Measurements from ENCODE around the gene SLC29A3.

The SLC29A3 gene

DNA sequence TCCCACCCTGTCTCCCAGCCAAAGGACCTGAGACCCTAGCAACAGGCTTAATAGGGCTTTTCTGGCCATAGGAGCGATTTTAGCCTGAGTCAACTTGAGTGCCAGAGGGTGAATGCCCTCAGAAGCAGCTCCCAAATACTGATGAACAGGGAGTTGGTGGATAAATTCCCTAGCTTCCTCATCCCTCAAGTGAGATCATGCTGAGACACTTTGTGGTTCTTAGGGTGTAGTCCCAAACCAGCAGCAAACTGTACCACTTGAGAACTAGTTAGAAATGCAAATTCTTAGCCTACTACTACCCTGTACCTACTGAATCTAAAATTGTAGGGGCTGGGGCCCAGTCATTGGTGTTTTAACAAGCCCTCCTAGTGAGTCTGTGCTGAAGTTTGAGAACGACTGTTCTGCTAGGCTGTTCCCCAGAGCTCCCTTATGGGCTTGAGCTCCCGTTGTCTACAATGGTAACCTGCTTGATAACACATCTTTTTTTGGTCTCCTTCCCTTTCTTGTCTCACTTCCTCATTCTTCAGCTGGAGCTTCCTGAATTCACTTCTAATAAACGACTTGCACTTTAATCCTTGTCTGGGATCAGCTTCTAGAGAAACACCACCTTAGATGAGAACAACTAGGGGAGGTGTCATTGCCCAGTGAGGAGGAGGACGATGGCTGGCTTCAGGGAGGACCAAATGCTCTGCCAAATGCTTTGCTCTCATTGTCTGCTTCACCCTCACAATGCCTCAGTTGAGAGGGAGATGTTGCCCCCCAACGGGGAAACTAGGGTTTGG is 59.5 kb downstream of the SLC29A3 start:
- DNase-seq (ENCODE audit: low spot score): no peak
- WGBS, 2 donors (ENCODE audit: extremely low coverage in 2 of 2, insufficient read length in 2 of 2, insufficient replicate concordance in 1 of 2): no CpG with 5 or more reads among the region's 6 CpGs
- no peak overlapping the region for H4K91ac ChIP-seq (ENCODE audit: low read depth, low read length, poor library complexity)

DNA sequence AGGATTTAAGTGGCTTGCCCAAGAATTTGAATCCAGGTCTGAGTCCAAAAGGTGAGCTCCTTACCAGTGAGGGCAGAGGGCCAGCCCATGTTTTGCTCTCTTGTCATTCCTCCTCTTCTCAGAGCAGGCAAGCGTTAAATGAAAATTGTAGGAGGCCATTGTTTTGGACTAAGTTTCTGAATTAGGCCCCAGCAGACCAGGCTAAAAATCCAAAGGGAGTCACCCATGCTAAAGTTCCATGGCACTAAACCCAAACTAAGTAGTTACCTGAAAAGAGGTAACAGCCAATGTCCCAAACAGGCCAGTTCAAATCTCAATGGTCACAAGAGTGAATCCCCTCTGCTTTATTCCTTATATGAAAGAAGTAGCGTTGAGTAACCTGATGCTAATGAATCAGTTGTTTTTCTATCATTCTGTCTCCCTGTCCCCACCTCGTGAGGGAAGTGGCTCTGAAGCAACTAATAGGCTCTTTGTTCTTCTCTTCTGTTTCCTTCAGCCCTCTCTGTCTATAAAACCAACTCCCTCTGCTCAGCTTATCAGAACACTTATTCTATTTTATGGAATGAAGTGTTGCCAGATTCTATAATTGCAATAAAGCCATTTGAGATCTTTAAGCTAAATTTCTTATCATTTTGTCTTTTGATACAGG is 60.2 kb downstream of the SLC29A3 start:
- H4K8ac ChIP-seq (ENCODE audit: low read depth, low read length): no peak overlapping the region
- H2BK5ac ChIP-seq (ENCODE audit: low read length): no peak overlapping the region
- H3K4ac ChIP-seq (ENCODE audit: low read length): no peak overlapping the region
- H3K9ac ChIP-seq (ENCODE audit: low read depth, low read length, poor library complexity): no peak overlapping the region
- H2BK12ac ChIP-seq (ENCODE audit: low read length): no peak overlapping the region
- no peak overlapping the region for H4K91ac ChIP-seq (ENCODE audit: low read depth, low read length, poor library complexity)
- H3K14ac ChIP-seq (ENCODE audit: low read length): no peak overlapping the region
- H3K4me3 ChIP-seq (ENCODE audit: low read length in 2 of 2): no peak overlapping the region
- no CpG with 5 or more reads among the region's 3 CpGs for WGBS, 2 donors (ENCODE audit: extremely low coverage in 2 of 2, insufficient read length in 2 of 2, insufficient replicate concordance in 1 of 2)
- H3K4me2 ChIP-seq (ENCODE audit: insufficient read depth, low read length, poor library complexity, severe bottlenecking): no peak overlapping the region
- H3K36me3 ChIP-seq (replicated peaks in 1 of 2; ENCODE audit: control insufficient read depth in 2 of 2, insufficient read depth in 2 of 2, low read length in 2 of 2): no peaks in the 10 kb centered on the region
- no peak overlapping the region for H3K23ac ChIP-seq (ENCODE audit: low read depth, low read length, poor library complexity)
- no peak overlapping the region for H3K18ac ChIP-seq (ENCODE audit: low read length)
- H3K27me3 ChIP-seq (ENCODE audit: control insufficient read depth in 3 of 3, insufficient read depth in 3 of 3, low read depth in 1 of 3, low read length in 3 of 3): peaks cover 0 to 48% (median 0%) of the 10 kb centered on the region in 3 experiments
- H2BK120ac ChIP-seq (ENCODE audit: low read depth, low read length): no peak overlapping the region
- no peak overlapping the region for H3K27ac ChIP-seq (replicated peaks; ENCODE audit: low read length)
- H3K79me1 ChIP-seq (ENCODE audit: low read depth, low read length): no peaks in the 10 kb centered on the region
- H3K9me3 ChIP-seq (replicated peaks in 1 of 2; ENCODE audit: control insufficient read depth in 2 of 2, insufficient read depth in 1 of 2, low read depth in 1 of 2, low read length in 2 of 2): no peaks in the 10 kb centered on the region
- H2AFZ ChIP-seq (ENCODE audit: low read length): no peak overlapping the region
- DNase-seq (ENCODE audit: low spot score): no peak
- peaks cover 0 to 9% of the 10 kb centered on the region in 2 donors for H3K4me1 ChIP-seq (ENCODE audit: control insufficient read depth in 2 of 2, insufficient read depth in 1 of 2, low read depth in 1 of 2, low read length in 2 of 2)
- no peak overlapping the region for H2BK15ac ChIP-seq (ENCODE audit: low read length)
- no peak overlapping the region for H2AK5ac ChIP-seq (ENCODE audit: low read depth, low read length)

More for the DNA sequence above, 59.5 kb downstream of the SLC29A3 start:
- Histone ChIP-seq H3K23ac (ENCODE audit: low read depth, low read length, poor library complexity) (no peak overlapping the region), H3K18ac (ENCODE audit: low read length) (no peak overlapping the region), H3K27ac (replicated peaks; ENCODE audit: low read length) (no peak overlapping the region), H3K79me1 (ENCODE audit: low read depth, low read length) (no peaks in the 10 kb centered on the region), H3K36me3 (replicated peaks in 1 of 2; ENCODE audit: control insufficient read depth in 2 of 2, insufficient read depth in 2 of 2, low read length in 2 of 2) (no peaks in the 10 kb centered on the region), H3K4me3 (ENCODE audit: low read length in 2 of 2) (no peak overlapping the region), H4K8ac (ENCODE audit: low read depth, low read length) (no peak overlapping the region), H3K4me1 (ENCODE audit: control insufficient read depth in 2 of 2, insufficient read depth in 1 of 2, low read depth in 1 of 2, low read length in 2 of 2) (peaks cover 0 to 8% of the 10 kb centered on the region in 2 donors), H2AFZ (ENCODE audit: low read length) (no peak overlapping the region), H2BK120ac (ENCODE audit: low read depth, low read length) (no peak overlapping the region), H2BK15ac (ENCODE audit: low read length) (no peak overlapping the region), H2AK5ac (ENCODE audit: low read depth, low read length) (no peak overlapping the region), H3K27me3 (ENCODE audit: control insufficient read depth in 3 of 3, insufficient read depth in 3 of 3, low read depth in 1 of 3, low read length in 3 of 3) (peaks cover 0 to 55% (median 0%) of the 10 kb centered on the region in 3 experiments), H2BK5ac (ENCODE audit: low read length) (no peak overlapping the region), H2BK12ac (ENCODE audit: low read length) (no peak overlapping the region), H3K4ac (ENCODE audit: low read length) (no peak overlapping the region), H3K4me2 (ENCODE audit: insufficient read depth, low read length, poor library complexity, severe bottlenecking) (no peak overlapping the region), H3K9me3 (replicated peaks in 1 of 2; ENCODE audit: control insufficient read depth in 2 of 2, insufficient read depth in 1 of 2, low read depth in 1 of 2, low read length in 2 of 2) (no peaks in the 10 kb centered on the region), H3K9ac (ENCODE audit: low read depth, low read length, poor library complexity) (no peak overlapping the region), H3K14ac (ENCODE audit: low read length) (no peak overlapping the region)

DNA sequence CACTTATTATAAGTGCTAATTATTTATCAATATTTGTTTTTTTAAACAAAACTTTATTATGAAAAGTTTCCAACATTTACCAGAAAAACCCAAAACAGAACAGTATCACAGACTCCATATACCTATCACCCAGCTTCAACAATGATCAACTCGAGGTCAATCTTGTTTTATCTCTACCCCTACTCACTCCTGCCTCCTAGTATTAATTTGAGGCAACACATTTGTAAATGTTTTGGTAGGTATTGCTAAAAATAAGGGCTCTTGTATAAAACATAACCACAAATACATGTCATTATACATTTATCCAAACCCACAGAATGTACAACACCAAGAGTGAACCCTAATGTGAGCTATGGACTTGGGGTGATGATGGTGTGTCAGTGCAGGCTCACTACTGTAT is 61.8 kb downstream of the SLC29A3 start:
- Histone ChIP-seq H3K4me1 (ENCODE audit: control insufficient read depth in 2 of 2, insufficient read depth in 1 of 2, low read depth in 1 of 2, low read length in 2 of 2) (peaks cover 0 to 10% of the 10 kb centered on the region in 2 donors), H2AK5ac (ENCODE audit: low read depth, low read length) (no peak overlapping the region), H3K4me2 (ENCODE audit: insufficient read depth, low read length, poor library complexity, severe bottlenecking) (no peak overlapping the region), H4K8ac (ENCODE audit: low read depth, low read length) (no peak overlapping the region), H3K14ac (ENCODE audit: low read length) (no peak overlapping the region), H3K27me3 (ENCODE audit: control insufficient read depth in 3 of 3, insufficient read depth in 3 of 3, low read depth in 1 of 3, low read length in 3 of 3) (peaks cover 0 to 41% (median 0%) of the 10 kb centered on the region in 3 experiments), H3K36me3 (replicated peaks in 1 of 2; ENCODE audit: control insufficient read depth in 2 of 2, insufficient read depth in 2 of 2, low read length in 2 of 2) (no peaks in the 10 kb centered on the region), H4K91ac (ENCODE audit: low read depth, low read length, poor library complexity) (no peak overlapping the region), H2BK15ac (ENCODE audit: low read length) (no peak overlapping the region), H2BK120ac (ENCODE audit: low read depth, low read length) (no peak overlapping the region), H2BK5ac (ENCODE audit: low read length) (no peak overlapping the region), H3K9ac (ENCODE audit: low read depth, low read length, poor library complexity) (no peak overlapping the region), H3K9me3 (replicated peaks in 1 of 2; ENCODE audit: control insufficient read depth in 2 of 2, insufficient read depth in 1 of 2, low read depth in 1 of 2, low read length in 2 of 2) (no peaks in the 10 kb centered on the region), H3K18ac (ENCODE audit: low read length) (no peak overlapping the region), H2BK12ac (ENCODE audit: low read length) (no peak overlapping the region), H3K79me1 (ENCODE audit: low read depth, low read length) (no peaks in the 10 kb centered on the region), H3K4ac (ENCODE audit: low read length) (no peak overlapping the region), H3K27ac (replicated peaks; ENCODE audit: low read length) (no peak overlapping the region), H3K23ac (ENCODE audit: low read depth, low read length, poor library complexity) (no peak overlapping the region), H2AFZ (ENCODE audit: low read length) (no peak overlapping the region), H3K4me3 (ENCODE audit: low read length in 2 of 2) (no peak overlapping the region)
- no peak for DNase-seq (ENCODE audit: low spot score)
- WGBS, 2 donors (ENCODE audit: extremely low coverage in 2 of 2, insufficient read length in 2 of 2, insufficient replicate concordance in 1 of 2): no CpG with 5 or more reads among the region's 1 CpG

DNA sequence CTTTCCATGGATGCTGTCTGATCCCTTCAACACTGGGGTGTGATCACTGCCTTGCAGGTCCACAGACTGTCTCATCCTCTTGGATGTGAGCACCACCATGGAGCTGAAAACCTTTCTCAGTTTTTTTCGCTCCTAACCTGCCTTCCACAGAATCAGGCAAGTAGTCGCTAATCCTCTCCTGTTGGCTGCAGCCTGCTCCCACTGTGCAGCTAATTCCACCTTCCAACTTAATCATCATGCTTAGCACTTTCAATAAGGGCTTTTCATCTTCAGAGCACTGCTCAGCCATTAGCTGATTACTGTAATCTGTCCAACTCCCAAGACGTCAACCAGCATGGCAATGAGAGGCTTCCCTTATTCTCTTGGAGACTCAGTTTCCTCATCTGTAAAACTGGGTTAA is 62.6 kb downstream of the SLC29A3 start:
- Histone ChIP-seq H3K27me3 (ENCODE audit: control insufficient read depth in 3 of 3, insufficient read depth in 3 of 3, low read depth in 1 of 3, low read length in 3 of 3) (peaks cover 0 to 43% (median 0%) of the 10 kb centered on the region in 3 experiments), H3K79me1 (ENCODE audit: low read depth, low read length) (no peaks in the 10 kb centered on the region), H2BK15ac (ENCODE audit: low read length) (no peak overlapping the region), H4K8ac (ENCODE audit: low read depth, low read length) (no peak overlapping the region), H3K36me3 (replicated peaks in 1 of 2; ENCODE audit: control insufficient read depth in 2 of 2, insufficient read depth in 2 of 2, low read length in 2 of 2) (no peaks in the 10 kb centered on the region), H2AFZ (ENCODE audit: low read length) (no peak overlapping the region), H3K4me2 (ENCODE audit: insufficient read depth, low read length, poor library complexity, severe bottlenecking) (no peak overlapping the region), H2AK5ac (ENCODE audit: low read depth, low read length) (no peak overlapping the region), H3K14ac (ENCODE audit: low read length) (no peak overlapping the region), H2BK5ac (ENCODE audit: low read length) (no peak overlapping the region), H2BK12ac (ENCODE audit: low read length) (no peak overlapping the region), H3K4me3 (ENCODE audit: low read length in 2 of 2) (no peak overlapping the region), H4K91ac (ENCODE audit: low read depth, low read length, poor library complexity) (no peak overlapping the region), H3K23ac (ENCODE audit: low read depth, low read length, poor library complexity) (no peak overlapping the region), H3K27ac (replicated peaks; ENCODE audit: low read length) (no peak overlapping the region), H3K9me3 (replicated peaks in 1 of 2; ENCODE audit: control insufficient read depth in 2 of 2, insufficient read depth in 1 of 2, low read depth in 1 of 2, low read length in 2 of 2) (no peaks in the 10 kb centered on the region), H3K9ac (ENCODE audit: low read depth, low read length, poor library complexity) (no peak overlapping the region), H3K4ac (ENCODE audit: low read length) (no peak overlapping the region), H2BK120ac (ENCODE audit: low read depth, low read length) (no peak overlapping the region), H3K4me1 (ENCODE audit: control insufficient read depth in 2 of 2, insufficient read depth in 1 of 2, low read depth in 1 of 2, low read length in 2 of 2) (peaks cover 0 to 10% of the 10 kb centered on the region in 2 donors), H3K18ac (ENCODE audit: low read length) (no peak overlapping the region)
- no CpG with 5 or more reads among the region's 3 CpGs for WGBS, 2 donors (ENCODE audit: extremely low coverage in 2 of 2, insufficient read length in 2 of 2, insufficient replicate concordance in 1 of 2)
- no peak for DNase-seq (ENCODE audit: low spot score)
